ENCODE measurements around the gene OR4D9. TPM values are rescaled to one million over a fixed set of nuclear protein-coding genes. Genes with fewer than 3 reads are reported as not detected.

The OR4D9 gene
- polyA plus RNA-seq, 1 of the 3 experiments (the other 2 are of a cell fraction), result not detected

- TF ChIP-seq REST (IDR thresholded peaks at IDR 0.05; ENCODE audit: low read depth, low read length), result no peak
- no peak for TF ChIP-seq RFX5 (IDR thresholded peaks at IDR 0.05; ENCODE audit: low read length)
- no peak for TF ChIP-seq YY1 (IDR thresholded peaks at IDR 0.05; ENCODE audit: low read depth)
- no peak for TF ChIP-seq TCF12 (IDR thresholded peaks at IDR 0.05)
- no peak for TF ChIP-seq FOXJ3 (CRISPR knock-in tag; IDR thresholded peaks at IDR 0.05)
- no peak for TF ChIP-seq ZBTB33 (IDR thresholded peaks at IDR 0.05; ENCODE audit: borderline replicate concordance, low read depth)
- no peak for TF ChIP-seq SMC3 (IDR thresholded peaks at IDR 0.05; ENCODE audit: low read depth, low read length)
These were observed 36.9 kb downstream of the OR4D9 start (continued) for GRCh38 chr11:59548309-59548656.

GRCh38 chr11:59550368-59550841, 39.1 kb downstream of the OR4D9 start:
- H3K36me3 ChIP-seq (replicated peaks in 1 of 2; ENCODE audit: control insufficient read depth in 1 of 2, insufficient read depth in 2 of 2, low read length in 1 of 2), result no peaks in the 10 kb centered on the region
- no peaks in the 10 kb centered on the region for H3K9me3 ChIP-seq
- 1% methylated on average over 30 of the region's 31 CpGs for WGBS (ENCODE audit: low lambda C conversion rate)
- H2AFZ ChIP-seq (ENCODE audit: low read depth), result peak overlapping the region; percentile 88
- no peaks in the 10 kb centered on the region for H4K20me1 ChIP-seq (ENCODE audit: insufficient read depth)
- ChIA-PET CTCF (interaction anchor here (1.3 to 4.0 kb wide), 2 partner anchors 11 to 16 kb away, joined by 4 to 17 read pairs; no protein-coding TSS in a partner anchor), POLR2A (no interaction called here)
- H3K27me3 ChIP-seq (ENCODE audit: insufficient read depth), result no peaks in the 10 kb centered on the region
- DNase-seq, result peak; percentile 81
- peak overlapping the region; percentile 86 for H3K9ac ChIP-seq
- H3K4me2 ChIP-seq, result peak overlapping the region; percentile 74
- H3K9me2 ChIP-seq, result no peaks in the 10 kb centered on the region
- H3K79me2 ChIP-seq (ENCODE audit: insufficient read depth), result no peaks in the 10 kb centered on the region
- peaks cover 0 to 2% of the 10 kb centered on the region in 2 experiments; a peak in 2 of 4 replicates for H3K4me1 ChIP-seq (ENCODE audit: control insufficient read depth in 1 of 2, insufficient read depth in 2 of 2, low read depth in 1 of 2, low read length in 1 of 2)
- H3F3A ChIP-seq (replicated peaks; ENCODE audit: insufficient read depth), result peaks cover 37% of the 10 kb centered on the region
- peak overlapping the region; percentile 91 to 93 for H3K27ac ChIP-seq (ENCODE audit: low read depth in 2 of 2, low read length in 1 of 2)
- H3K4me3 ChIP-seq (ENCODE audit: low read depth in 2 of 2, low read length in 1 of 2), result peak overlapping the region; percentile 66 to 77
- TF ChIP-seq FOXM1 (IDR thresholded peaks at IDR 0.05; ENCODE audit: low read depth) (no peak), JUND (IDR thresholded peaks at IDR 0.05) (no peak), PBX3 (IDR thresholded peaks at IDR 0.05) (peak; percentile 32), CTCF (IDR thresholded peaks at IDR 0.05) (peak; percentile 55), GATA2 (CRISPR knock-in tag; IDR thresholded peaks at IDR 0.05) (no peak), EP300 (IDR thresholded peaks at IDR 0.05; ENCODE audit: borderline replicate concordance in 1 of 2, low read depth in 1 of 2, low read length in 1 of 2) (no peak), GABPA (IDR thresholded peaks at IDR 0.05; ENCODE audit: low read depth) (peak; percentile 17; the same call in 1 of the 2 replicates), YY1 (IDR thresholded peaks at IDR 0.05; ENCODE audit: low read depth) (peak; percentile 17; the same call in 1 of the 2 replicates), MAX (IDR thresholded peaks at IDR 0.05; ENCODE audit: low read depth) (peak; percentile 52; the same call in 1 of the 2 replicates), SMC3 (IDR thresholded peaks at IDR 0.05; ENCODE audit: low read depth, low read length) (no peak), SIN3A (IDR thresholded peaks at IDR 0.05; ENCODE audit: borderline replicate concordance, low read depth, low read length) (no peak), REST (IDR thresholded peaks at IDR 0.05; ENCODE audit: low read depth, low read length) (peak; percentile 17; the same call in 1 of the 2 replicates), FOXJ3 (CRISPR knock-in tag; IDR thresholded peaks at IDR 0.05) (no peak), FOSL2 (IDR thresholded peaks at IDR 0.05; ENCODE audit: borderline replicate concordance, low read depth) (peak; percentile 47; the same call in 1 of the 2 replicates), MXI1 (IDR thresholded peaks at IDR 0.05; ENCODE audit: low read depth, low read length) (0 out of 2 replicates have a peak, but pooled peaks have one; percentile 0)
